Measurements from ENCODE around the gene LMX1B.

DNA sequence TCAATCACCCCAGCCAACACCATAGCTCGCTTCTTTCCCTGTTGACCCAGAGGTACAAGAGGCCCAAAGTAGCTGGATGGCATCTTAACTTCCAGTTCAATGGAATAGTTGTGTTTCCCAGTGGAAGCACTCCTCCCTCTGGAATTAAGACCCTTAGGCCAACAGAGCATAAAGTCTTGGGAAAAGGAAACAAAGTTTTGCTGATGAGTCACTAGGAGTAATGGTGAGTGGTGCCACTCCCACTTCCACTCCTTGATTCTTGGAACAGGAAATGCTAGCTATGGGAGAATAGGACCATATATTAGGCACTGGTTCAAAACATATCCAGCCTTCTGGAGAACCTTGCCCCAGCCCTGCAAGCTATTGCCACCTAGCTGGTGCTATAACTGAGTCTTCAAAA is 44.7 kb upstream of the LMX1B start:
- TF ChIP-seq, protein P1, sequence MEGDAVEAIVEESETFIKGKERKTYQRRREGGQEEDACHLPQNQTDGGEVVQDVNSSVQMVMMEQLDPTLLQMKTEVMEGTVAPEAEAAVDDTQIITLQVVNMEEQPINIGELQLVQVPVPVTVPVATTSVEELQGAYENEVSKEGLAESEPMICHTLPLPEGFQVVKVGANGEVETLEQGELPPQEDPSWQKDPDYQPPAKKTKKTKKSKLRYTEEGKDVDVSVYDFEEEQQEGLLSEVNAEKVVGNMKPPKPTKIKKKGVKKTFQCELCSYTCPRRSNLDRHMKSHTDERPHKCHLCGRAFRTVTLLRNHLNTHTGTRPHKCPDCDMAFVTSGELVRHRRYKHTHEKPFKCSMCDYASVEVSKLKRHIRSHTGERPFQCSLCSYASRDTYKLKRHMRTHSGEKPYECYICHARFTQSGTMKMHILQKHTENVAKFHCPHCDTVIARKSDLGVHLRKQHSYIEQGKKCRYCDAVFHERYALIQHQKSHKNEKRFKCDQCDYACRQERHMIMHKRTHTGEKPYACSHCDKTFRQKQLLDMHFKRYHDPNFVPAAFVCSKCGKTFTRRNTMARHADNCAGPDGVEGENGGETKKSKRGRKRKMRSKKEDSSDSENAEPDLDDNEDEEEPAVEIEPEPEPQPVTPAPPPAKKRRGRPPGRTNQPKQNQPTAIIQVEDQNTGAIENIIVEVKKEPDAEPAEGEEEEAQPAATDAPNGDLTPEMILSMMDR (IDR thresholded peaks at IDR 0.05): no peak
- no peak for TF ChIP-seq POLR2A (IDR thresholded peaks at IDR 0.05)

All from lower leg skin (tissue), 3 donors.